ENCODE measurements around the gene FGD5. TPM values are rescaled to one million over a fixed set of nuclear protein-coding genes. Genes with fewer than 3 reads are reported as not detected.

Gene FGD5
- total RNA-seq, 4 donors from 2014 or later: 0.80 to 12.0 (median 3.9) TPM

- Histone ChIP-seq H3K9me3 (no peaks in the 10 kb centered on the region), H3K36me3 (no peaks in the 10 kb centered on the region), H3K27me3 (peaks cover 0 to 36% (median 2%) of the 10 kb centered on the region in 4 donors), H3K4me1 (peaks cover 0 to 20% (median 17%) of the 10 kb centered on the region in 3 donors), H3K4me3 (no peak overlapping the region), H3K27ac (no peak overlapping the region)
- 80% methylated on average over 8 to 10 of the region's 10 CpGs for WGBS, 2 donors
- intact Hi-C loops (cut with DNase I): loop anchor here (5.0 kb wide), 1 partner anchor 133 kb away; no protein-coding TSS in a partner anchor
- no peak for DNase-seq
- TF ChIP-seq POLR2A (IDR thresholded peaks at IDR 0.05) (no peak), CTCF (IDR thresholded peaks at IDR 0.05) (no peak)
Measured at GRCh38 chr3:14789640-14790285, 29.0 kb upstream of the FGD5 start.

GRCh38 chr3:14791343-14791945 lies 27.3 kb upstream of the FGD5 start:
- no peak for DNase-seq
- TF ChIP-seq POLR2A (IDR thresholded peaks at IDR 0.05) (no peak), CTCF (IDR thresholded peaks at IDR 0.05) (peak; percentile 32 to 71 (median 58))
- intact Hi-C loops (cut with DNase I): loop anchor here (5.0 kb wide), 1 partner anchor 131 kb away; no protein-coding TSS in a partner anchor

GRCh38 chr3:14792691-14793121 lies 26.1 kb upstream of the FGD5 start:
- no peaks in the 10 kb centered on the region for H3K36me3 ChIP-seq
- H3K27ac ChIP-seq: peak overlapping the region in 3 of 4 donors; percentile 30 to 61 (median 60)
- no peak for DNase-seq
- H3K4me1 ChIP-seq: peaks cover 0 to 26% (median 22%) of the 10 kb centered on the region in 3 donors
- WGBS, 2 donors: 82 to 100% methylated on average over 1 to 7 of the region's 9 CpGs
- no peak for TF ChIP-seq POLR2A (IDR thresholded peaks at IDR 0.05)
- no peak for TF ChIP-seq CTCF (IDR thresholded peaks at IDR 0.05)
- intact Hi-C loops (cut with DNase I): loop anchor here (5.0 kb wide), 1 partner anchor 130 kb away; no protein-coding TSS in a partner anchor
- H3K27me3 ChIP-seq: peaks cover 0 to 28% (median 2%) of the 10 kb centered on the region in 4 donors
- H3K9me3 ChIP-seq: no peaks in the 10 kb centered on the region
- H3K4me3 ChIP-seq: no peak overlapping the region

More at GRCh38 chr3:14791343-14791945, 27.3 kb upstream of the FGD5 start:
- WGBS, 2 donors: 19 to 35% methylated on average over 2 to 5 of the region's 15 CpGs
- no peak overlapping the region for H3K4me3 ChIP-seq
- no peaks in the 10 kb centered on the region for H3K36me3 ChIP-seq
- H3K4me1 ChIP-seq: peaks cover 0 to 20% (median 20%) of the 10 kb centered on the region in 3 donors
- H3K9me3 ChIP-seq: no peaks in the 10 kb centered on the region
- H3K27me3 ChIP-seq: peaks cover 0 to 25% (median 2%) of the 10 kb centered on the region in 4 donors
- H3K27ac ChIP-seq: no peak overlapping the region

GRCh38 chr3:14793126-14793857 lies 25.5 kb upstream of the FGD5 start:
- Histone ChIP-seq H3K27ac (peak overlapping the region in 3 of 4 donors; percentile 50 to 63 (median 60)), H3K9me3 (no peaks in the 10 kb centered on the region), H3K27me3 (peaks cover 0 to 30% (median 2%) of the 10 kb centered on the region in 4 donors), H3K36me3 (no peaks in the 10 kb centered on the region), H3K4me3 (no peak overlapping the region), H3K4me1 (peaks cover 0 to 26% (median 22%) of the 10 kb centered on the region in 3 donors)
- intact Hi-C loops (cut with DNase I): loop anchor here (5.0 kb wide), 1 partner anchor 129 kb away; no protein-coding TSS in a partner anchor
- WGBS, 2 donors: 40 to 60% methylated on average over 14 to 15 of the region's 15 CpGs
- TF ChIP-seq POLR2A (IDR thresholded peaks at IDR 0.05): no peak
- no peak for TF ChIP-seq CTCF (IDR thresholded peaks at IDR 0.05)
- DNase-seq: no peak

Data from esophagus squamous epithelium (tissue), 5 donors.